K562 (cell line): ENCODE data around the gene AARSD1. TPM values are rescaled to one million over a fixed set of nuclear protein-coding genes. Genes with fewer than 3 reads are reported as not detected.

Experiments
- C11orf30 ChIP-seq: fragments of 450-650 bp; IDR thresholded peaks from 2 replicates; pipeline ENCODE4 v1.6.1; 2016; ENCODE audit warnings: low read depth, mild to moderate bottlenecking
- CC2D1A ChIP-seq: fragments of 450-650 bp; IDR thresholded peaks from 2 replicates; pipeline ENCODE4 v1.6.1; 2017; ENCODE audit warnings: mild to moderate bottlenecking
- CHD7 ChIP-seq: fragments of 200-600 bp; sonication (generic); IDR thresholded peaks from one replicate; pipeline ENCODE4 v1.6.1; 2012; ENCODE audit warnings: mild to moderate bottlenecking, low read depth, low read length, inconsistent platforms
- ELK3 ChIP-seq: fragments of 450-650 bp; formaldehyde crosslinking; IDR thresholded peaks from 2 replicates; pipeline ENCODE4 v1.4.0; 2020; ENCODE audit warnings: mild to moderate bottlenecking
- ZSCAN29 ChIP-seq: fragments of 450-650 bp; IDR thresholded peaks from 2 replicates; pipeline ENCODE4 v1.6.1; 2017
- polyA plus RNA-seq, 8 experiments: library from polyadenylated mRNA; depleted of rRNA in 4 of 8; stranded (reverse) in 5 of 8; unstranded in 3 of 8; fragments of >200 nt; fragmentation: Nextera tagmentation in 2 of 8; fragmentation: Illumina TruSeq in 1 of 8; extraction: Ambion mirVana in 2 of 8; extraction: Trizol in 1 of 8; gene quantifications; 2 replicates each; pipeline versions ENCODE4 v1.2.1 to v1.2.3, GENCODE V29; 2011 to 2014; ENCODE audit warnings: inconsistent platforms in 1 of 8, missing spikeins in 1 of 8
- total RNA-seq, 7 experiments: library from RNA; depleted of rRNA in 6 of 7; stranded (reverse); fragments of >200 nt in 6 of 7; fragmentation: Illumina TruSeq in 2 of 7; extraction: Trizol in 2 of 7; gene quantifications; 2 replicates each; pipeline versions ENCODE4 v1.2.1 to v1.2.3, GENCODE V29; 2011 to 2021; ENCODE audit warnings: low replicate concordance in 1 of 7

Gene AARSD1
- total and polyA plus RNA-seq, 9 of the 15 experiments (the other 6 are each of a cell fraction or from before 2014, with no cell fraction given), result 51.7 to 98.5 (median 68.6) TPM

- TF ChIP-seq CHD7 (no peak), ZSCAN29 (no peak), C11orf30 (peak; percentile 25; the same call in 1 of the 2 replicates), ELK3 (CRISPR knock-in tag) (no peak), CC2D1A (no peak)
These were observed 4.8 kb upstream of the AARSD1 start (continued) for GRCh38 chr17:42969001-42969581.
